IgD-negative memory B cell (primary cell): ENCODE measurements around the gene RASAL2. TPM values are rescaled to one million over a fixed set of nuclear protein-coding genes. Genes with fewer than 3 reads are reported as not detected.
"Not testable (repeated sequence)": the region's sequence is repeated elsewhere in the genome, so short reads cannot be mapped to it uniquely, and the experiment has no call there.

Experiments
- H3K27ac Mint-ChIP-seq, 3 donors: one replicate each; pipeline ENCODE4 v1.8.0; 2020 to 2022; ENCODE audit warnings: mild to moderate bottlenecking in 3 of 3, mixed read lengths in 3 of 3, moderate library complexity in 1 of 3
- H3K27me3 Mint-ChIP-seq: one replicate; pipeline ENCODE4 v1.8.0; 2021; ENCODE audit warnings: mixed read lengths
- H3K36me3 Mint-ChIP-seq: one replicate; pipeline ENCODE4 v1.8.0; 2020; ENCODE audit warnings: mild to moderate bottlenecking, mixed read lengths
- H3K4me1 Mint-ChIP-seq, 3 donors: one replicate each; pipeline ENCODE4 v1.8.0; 2020 to 2022; ENCODE audit warnings: mixed read lengths in 3 of 3, mild to moderate bottlenecking in 1 of 3
- H3K4me3 Mint-ChIP-seq, 4 donors: one replicate each; pipeline ENCODE4 v1.8.0; 2020 to 2022; ENCODE audit warnings: mild to moderate bottlenecking in 4 of 4, mixed read lengths in 4 of 4, moderate library complexity in 3 of 4
- H3K9me3 Mint-ChIP-seq, 3 donors: one replicate each; pipeline ENCODE4 v1.8.0; 2020 to 2021; ENCODE audit warnings: mixed read lengths in 3 of 3, mild to moderate bottlenecking in 1 of 3
- polyA plus RNA-seq: library from polyadenylated mRNA; unstranded; fragments of 300-500 nt; fragmentation: Illumina TruSeq; gene quantifications from one replicate; pipeline ENCODE4 v1.2.3, GENCODE V29; 2021

RASAL2 gene
- polyA plus RNA-seq, 1 donor from 2014 or later: 0.09 TPM

DNA sequence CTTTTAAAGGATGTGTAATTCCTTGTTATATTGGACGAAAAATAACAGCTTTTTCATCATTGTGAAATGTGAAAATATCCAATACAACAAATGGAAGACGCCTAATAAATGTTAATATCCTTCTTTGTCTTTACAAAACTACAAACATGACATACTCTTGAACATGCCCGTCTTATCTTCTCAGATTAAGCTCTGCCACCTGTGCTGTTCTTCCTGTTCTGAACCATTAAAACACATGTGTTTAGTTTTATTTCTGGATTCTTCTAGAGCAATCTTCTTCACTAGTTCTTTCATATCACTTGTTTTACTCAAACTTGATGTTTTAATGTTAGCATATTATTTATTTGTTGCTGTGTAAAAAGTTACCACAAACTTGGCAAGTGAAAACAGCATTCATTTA is 255.9 kb downstream of the RASAL2 start:
- no peak overlapping the region for H3K27ac Mint-ChIP-seq

GRCh38 chr1:178351911-178352310 is 258.0 kb downstream of the RASAL2 start:
- not testable (repeated sequence) for H3K4me3 Mint-ChIP-seq, H3K36me3 Mint-ChIP-seq, H3K27ac Mint-ChIP-seq, H3K27me3 Mint-ChIP-seq, H3K4me1 Mint-ChIP-seq
- H3K9me3 Mint-ChIP-seq: peaks cover 0 to 10% (median 7%) of the 10 kb centered on the region in 3 donors

More for the DNA sequence above, 255.9 kb downstream of the RASAL2 start:
- H3K27me3 Mint-ChIP-seq: no peaks in the 10 kb centered on the region
- no peak overlapping the region for H3K4me3 Mint-ChIP-seq
- peaks cover 0 to 10% (median 7%) of the 10 kb centered on the region in 3 donors for H3K9me3 Mint-ChIP-seq
- no peaks in the 10 kb centered on the region for H3K4me1 Mint-ChIP-seq
- H3K36me3 Mint-ChIP-seq: peaks cover 8% of the 10 kb centered on the region

- no peaks in the 10 kb centered on the region for H3K27me3 Mint-ChIP-seq
- no peak overlapping the region for H3K27ac Mint-ChIP-seq
- peaks cover 8% of the 10 kb centered on the region for H3K36me3 Mint-ChIP-seq
- peaks cover 0 to 10% (median 7%) of the 10 kb centered on the region in 3 donors for H3K9me3 Mint-ChIP-seq
- no peak overlapping the region for H3K4me3 Mint-ChIP-seq
- no peaks in the 10 kb centered on the region for H3K4me1 Mint-ChIP-seq
Measured at GRCh38 chr1:178352790-178353416, 259.0 kb downstream of the RASAL2 start.

- Mint-ChIP-seq H3K9me3 (peaks cover 0 to 10% (median 7%) of the 10 kb centered on the region in 3 donors), H3K27ac (no peak overlapping the region), H3K4me3 (no peak overlapping the region), H3K4me1 (no peaks in the 10 kb centered on the region), H3K36me3 (peaks cover 7% of the 10 kb centered on the region), H3K27me3 (no peaks in the 10 kb centered on the region)
Measured at GRCh38 chr1:178353524-178353923, 259.6 kb downstream of the RASAL2 start.

DNA sequence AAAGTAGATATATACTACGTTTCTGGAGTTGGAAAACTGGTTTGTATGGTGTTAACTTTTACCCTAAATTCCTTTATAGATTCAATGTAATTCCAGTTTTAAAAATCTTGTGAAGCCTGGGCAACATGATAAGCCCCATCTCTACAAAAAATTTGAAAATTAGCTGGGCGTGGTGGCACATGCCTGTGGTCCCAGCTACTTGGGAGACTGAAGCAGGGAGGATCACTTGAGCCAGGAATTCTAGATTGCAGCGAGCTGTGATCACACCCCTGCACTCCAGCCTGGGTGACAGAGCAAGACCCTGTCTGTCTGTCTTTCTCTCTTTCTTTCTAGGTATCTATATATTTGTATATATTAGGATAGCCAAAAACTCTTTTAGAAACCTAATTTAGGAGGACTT is 260.9 kb downstream of the RASAL2 start:
- Mint-ChIP-seq H3K36me3 (peaks cover 7% of the 10 kb centered on the region), H3K27ac (no peak overlapping the region), H3K27me3 (no peaks in the 10 kb centered on the region), H3K4me1 (no peaks in the 10 kb centered on the region), H3K4me3 (no peak overlapping the region), H3K9me3 (peaks cover 0 to 10% (median 7%) of the 10 kb centered on the region in 3 donors)

DNA sequence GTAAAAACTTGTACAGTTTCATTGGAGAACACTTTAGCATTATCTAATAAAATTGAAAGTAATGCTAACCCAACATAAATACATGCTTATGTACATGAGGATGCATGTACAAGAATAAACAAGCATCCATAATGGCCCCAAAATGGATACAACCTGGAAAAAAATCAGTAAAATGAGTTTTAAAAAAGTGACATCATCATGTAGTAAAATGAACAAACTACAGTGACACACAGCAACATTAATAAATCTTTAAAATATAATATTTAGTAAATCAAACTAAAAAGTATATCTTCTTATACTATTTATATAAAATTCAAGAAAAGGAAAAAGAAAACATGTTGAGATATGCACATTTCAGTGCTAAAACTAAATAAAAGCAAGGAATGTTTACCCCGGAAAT is 262.4 kb downstream of the RASAL2 start:
- Mint-ChIP-seq H3K4me3 (no peak overlapping the region), H3K27ac (no peak overlapping the region), H3K27me3 (no peaks in the 10 kb centered on the region), H3K9me3 (peaks cover 0 to 10% (median 7%) of the 10 kb centered on the region in 3 donors), H3K36me3 (peaks cover 7% of the 10 kb centered on the region), H3K4me1 (no peaks in the 10 kb centered on the region)

DNA sequence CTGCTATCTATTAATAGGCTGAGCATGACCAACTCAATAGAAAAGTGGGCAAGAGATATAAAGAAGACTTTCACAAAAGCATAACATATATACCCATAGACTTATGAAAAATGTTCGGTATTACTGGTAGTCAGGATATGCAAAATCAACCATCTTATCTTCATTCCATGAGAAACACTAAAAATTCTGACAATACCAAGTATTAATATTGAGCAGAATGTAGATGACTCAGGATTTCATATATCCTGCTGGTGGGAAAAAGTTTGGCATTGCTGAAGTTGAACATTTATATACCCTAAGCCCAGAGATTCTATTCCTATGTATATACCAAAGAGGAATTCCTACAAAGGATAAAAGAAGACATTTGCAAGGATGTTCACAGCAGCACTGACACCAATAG is 264.6 kb downstream of the RASAL2 start:
- H3K9me3 Mint-ChIP-seq: peaks cover 0 to 4% (median 1%) of the 10 kb centered on the region in 3 donors
- no peaks in the 10 kb centered on the region for H3K27me3 Mint-ChIP-seq
- no peaks in the 10 kb centered on the region for H3K36me3 Mint-ChIP-seq
- no peaks in the 10 kb centered on the region for H3K4me1 Mint-ChIP-seq
- H3K27ac Mint-ChIP-seq: no peak overlapping the region
- no peak overlapping the region for H3K4me3 Mint-ChIP-seq

GRCh38 chr1:178360421-178360820 is 266.5 kb downstream of the RASAL2 start:
- Mint-ChIP-seq H3K4me3 (no peak overlapping the region), H3K27me3 (no peaks in the 10 kb centered on the region), H3K4me1 (no peaks in the 10 kb centered on the region), H3K36me3 (no peaks in the 10 kb centered on the region), H3K9me3 (no peaks in the 10 kb centered on the region), H3K27ac (no peak overlapping the region)

DNA sequence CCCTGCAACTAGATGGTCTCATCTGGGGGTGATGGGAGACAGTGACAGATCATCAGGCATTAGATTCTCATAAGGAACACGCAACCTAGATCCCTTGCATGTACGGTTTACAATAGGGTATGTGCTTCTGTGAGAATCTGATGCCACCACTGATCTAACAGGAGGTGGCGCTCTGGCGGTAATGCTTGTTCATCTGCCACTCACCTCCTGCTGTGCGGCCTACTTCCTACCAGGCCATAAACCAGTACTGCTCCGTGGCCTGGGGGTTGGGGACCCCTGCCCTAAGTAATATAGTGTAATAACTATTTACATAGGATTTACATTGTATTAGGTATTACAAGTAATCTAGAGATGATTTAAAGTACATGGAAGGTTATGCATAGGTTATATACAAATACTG is 267.9 kb downstream of the RASAL2 start:
- no peaks in the 10 kb centered on the region for H3K4me1 Mint-ChIP-seq
- H3K4me3 Mint-ChIP-seq: no peak overlapping the region
- H3K9me3 Mint-ChIP-seq: no peaks in the 10 kb centered on the region
- H3K27ac Mint-ChIP-seq: no peak overlapping the region
- H3K36me3 Mint-ChIP-seq: no peaks in the 10 kb centered on the region
- peaks cover 1% of the 10 kb centered on the region for H3K27me3 Mint-ChIP-seq

DNA sequence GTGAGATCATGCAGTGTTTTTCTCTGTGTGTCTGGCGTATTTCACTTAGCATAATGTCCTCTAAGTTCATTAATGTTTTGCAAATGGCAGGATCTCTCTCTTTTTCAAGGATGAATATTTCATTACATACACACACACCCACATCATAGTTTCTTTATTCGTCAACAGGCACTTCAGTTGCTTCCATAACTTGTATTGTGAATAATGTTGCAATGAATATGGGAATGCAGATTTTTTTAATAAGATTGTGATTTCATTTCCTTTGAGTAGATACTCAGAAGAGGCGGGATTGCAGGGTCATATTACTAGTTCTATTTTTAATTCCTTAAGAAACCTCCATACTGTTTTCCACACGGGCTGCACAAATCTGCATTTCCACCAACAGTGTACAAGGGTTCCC is 268.8 kb downstream of the RASAL2 start:
- no peaks in the 10 kb centered on the region for H3K9me3 Mint-ChIP-seq
- H3K4me3 Mint-ChIP-seq: no peak overlapping the region
- no peak overlapping the region for H3K27ac Mint-ChIP-seq
- no peaks in the 10 kb centered on the region for H3K4me1 Mint-ChIP-seq
- H3K36me3 Mint-ChIP-seq: no peaks in the 10 kb centered on the region
- H3K27me3 Mint-ChIP-seq: peaks cover 1% of the 10 kb centered on the region

- no peaks in the 10 kb centered on the region for H3K4me1 Mint-ChIP-seq
- no peaks in the 10 kb centered on the region for H3K36me3 Mint-ChIP-seq
- no peak overlapping the region for H3K4me3 Mint-ChIP-seq
- no peak overlapping the region for H3K27ac Mint-ChIP-seq
- H3K27me3 Mint-ChIP-seq: peaks cover 7% of the 10 kb centered on the region
- no peaks in the 10 kb centered on the region for H3K9me3 Mint-ChIP-seq
Measured at GRCh38 chr1:178364782-178365181, 270.9 kb downstream of the RASAL2 start.

DNA sequence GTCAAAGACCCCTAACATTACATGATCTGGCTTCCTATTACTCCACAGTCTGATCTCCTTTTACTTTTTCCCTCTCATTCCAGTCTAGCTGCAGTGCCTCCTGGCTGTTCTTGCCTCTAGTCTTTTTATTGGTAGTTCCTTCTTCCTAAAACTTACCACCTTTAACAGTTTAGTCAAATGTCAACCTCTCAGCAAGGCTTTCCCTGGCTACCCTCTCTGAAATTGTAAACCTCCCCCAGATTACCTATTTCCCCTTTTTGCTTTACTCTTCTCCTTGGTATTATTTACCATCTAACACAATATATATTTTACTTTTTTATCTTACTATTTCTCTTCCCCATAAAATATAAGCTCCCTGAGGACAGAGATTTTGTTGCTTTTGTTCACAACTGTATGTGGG is 273.2 kb downstream of the RASAL2 start:
- Mint-ChIP-seq H3K36me3 (no peaks in the 10 kb centered on the region), H3K27ac (no peak overlapping the region), H3K4me1 (no peaks in the 10 kb centered on the region), H3K4me3 (no peak overlapping the region), H3K9me3 (no peaks in the 10 kb centered on the region), H3K27me3 (peaks cover 10% of the 10 kb centered on the region)

DNA sequence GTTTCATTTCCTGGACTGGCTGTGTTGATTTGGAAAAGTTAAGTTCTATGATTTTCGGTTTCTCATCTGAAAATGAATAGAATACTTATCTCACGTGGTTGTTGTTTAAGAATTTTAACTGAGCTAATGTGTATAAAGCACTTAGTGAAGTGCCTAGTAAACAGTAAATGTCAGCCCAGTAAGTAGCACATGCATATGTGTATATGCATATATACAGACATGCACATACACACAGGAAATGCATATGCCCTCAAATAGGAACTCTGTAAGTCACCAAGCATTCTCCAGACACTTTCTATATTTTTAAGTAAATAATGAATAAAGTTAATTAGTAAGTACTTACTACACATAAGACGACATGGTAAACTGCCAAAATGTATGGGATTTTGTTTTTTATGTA is 274.3 kb downstream of the RASAL2 start:
- H3K36me3 Mint-ChIP-seq: no peaks in the 10 kb centered on the region

GRCh38 chr1:178371235-178371634 is 277.3 kb downstream of the RASAL2 start:
- no peaks in the 10 kb centered on the region for H3K4me1 Mint-ChIP-seq
- peaks cover 0 to 2% (median 0%) of the 10 kb centered on the region in 3 donors for H3K9me3 Mint-ChIP-seq
- peaks cover 14% of the 10 kb centered on the region for H3K27me3 Mint-ChIP-seq
- no peak overlapping the region for H3K4me3 Mint-ChIP-seq
- no peak overlapping the region for H3K27ac Mint-ChIP-seq
- H3K36me3 Mint-ChIP-seq: no peaks in the 10 kb centered on the region

More for the DNA sequence above, 274.3 kb downstream of the RASAL2 start:
- H3K4me1 Mint-ChIP-seq: no peaks in the 10 kb centered on the region
- no peak overlapping the region for H3K4me3 Mint-ChIP-seq
- no peak overlapping the region for H3K27ac Mint-ChIP-seq
- no peaks in the 10 kb centered on the region for H3K9me3 Mint-ChIP-seq
- peaks cover 12% of the 10 kb centered on the region for H3K27me3 Mint-ChIP-seq

DNA sequence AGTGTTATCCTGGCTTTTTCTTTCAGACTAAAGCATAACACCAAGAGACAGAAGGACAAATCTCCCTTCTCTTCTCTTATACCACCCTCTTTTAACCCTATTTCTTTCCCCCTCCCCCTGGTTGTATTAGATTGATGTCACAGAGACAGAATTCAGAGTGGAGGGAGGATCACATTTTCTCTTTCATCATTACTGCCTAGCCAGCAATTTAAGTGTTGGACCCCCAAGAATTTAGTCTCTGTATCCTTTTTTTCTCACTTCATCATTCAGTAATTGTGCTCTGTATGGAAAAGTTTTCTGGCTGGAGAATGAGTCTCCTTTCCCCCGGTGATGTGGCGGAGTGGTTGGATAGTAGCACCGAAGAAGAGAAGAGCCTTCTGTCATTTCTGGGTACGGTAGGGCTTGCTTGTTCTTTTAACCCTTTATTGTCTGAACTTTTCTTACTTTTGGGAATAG is 278.1 kb downstream of the RASAL2 start:
- H3K4me3 Mint-ChIP-seq: no peak overlapping the region

DNA sequence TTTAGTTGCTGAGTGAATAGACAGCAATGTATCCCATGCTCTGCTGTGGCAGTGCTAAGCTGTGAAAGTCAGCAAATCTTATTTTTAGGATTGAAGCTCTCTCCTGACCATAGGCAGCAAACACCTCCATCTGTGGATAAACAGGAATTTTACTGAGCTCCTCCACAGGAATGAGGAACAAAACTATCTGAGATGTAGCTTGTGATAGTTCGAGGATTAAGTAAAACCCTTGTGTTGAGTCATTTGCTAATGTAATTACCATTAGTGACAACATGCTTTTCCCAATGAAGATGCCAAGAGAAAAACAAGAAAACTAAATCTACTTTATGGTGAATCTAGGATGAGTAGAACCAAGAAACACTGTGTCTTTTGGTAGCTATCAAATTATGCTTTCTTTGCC is 280.1 kb downstream of the RASAL2 start:
- no peak overlapping the region for H3K27ac Mint-ChIP-seq
- no peak overlapping the region for H3K4me3 Mint-ChIP-seq
- peaks cover 9% of the 10 kb centered on the region for H3K27me3 Mint-ChIP-seq
- H3K36me3 Mint-ChIP-seq: peaks cover 2% of the 10 kb centered on the region
- H3K9me3 Mint-ChIP-seq: peaks cover 0 to 2% (median 0%) of the 10 kb centered on the region in 3 donors
- H3K4me1 Mint-ChIP-seq: no peaks in the 10 kb centered on the region

More for the DNA sequence above, 278.1 kb downstream of the RASAL2 start:
- Mint-ChIP-seq H3K9me3 (peaks cover 0 to 2% (median 0%) of the 10 kb centered on the region in 3 donors), H3K27ac (no peak overlapping the region), H3K4me1 (no peaks in the 10 kb centered on the region), H3K27me3 (peaks cover 13% of the 10 kb centered on the region), H3K36me3 (no peaks in the 10 kb centered on the region)
